Stimulated activated CD4-positive, alpha-beta T cell treated with anti-CD3 and anti-CD28 coated beads, Interleukin-1b, Interleukin-23, amount 100 ng/mL, for 4 hours (primary cell): Measurements from ENCODE around the gene ADAM19.

Source experiments
- DNase-seq, 2 donors: peaks; one replicate each; pipeline ENCODE4 v3.0.0-alpha.2; 2020; ENCODE audit warnings: low read depth in 2 of 2

The ADAM19 gene

GRCh38 chr5:157594675-157595459, 19.3 kb upstream of the ADAM19 start:
- no peak for DNase-seq

DNA sequence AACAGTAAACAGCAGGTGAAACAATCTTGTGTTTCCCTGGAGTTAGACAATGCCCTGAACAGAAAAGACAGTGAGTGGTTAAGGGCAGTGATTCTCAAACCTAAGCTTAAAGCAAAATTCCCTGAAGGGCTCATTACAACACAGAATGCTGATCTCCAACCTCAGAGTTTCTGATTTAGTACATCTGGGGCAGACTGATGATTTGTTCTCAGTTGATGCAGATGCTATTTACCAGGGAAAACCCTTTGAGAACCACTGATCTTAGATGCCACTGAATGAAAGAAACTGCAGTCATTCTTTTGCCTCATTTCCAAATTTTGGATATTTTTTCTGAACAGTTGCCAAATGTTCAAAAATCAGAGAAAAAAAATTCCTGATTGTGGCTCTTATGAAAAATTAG, 18.7 kb upstream of the ADAM19 start:
- DNase-seq = no peak

DNA sequence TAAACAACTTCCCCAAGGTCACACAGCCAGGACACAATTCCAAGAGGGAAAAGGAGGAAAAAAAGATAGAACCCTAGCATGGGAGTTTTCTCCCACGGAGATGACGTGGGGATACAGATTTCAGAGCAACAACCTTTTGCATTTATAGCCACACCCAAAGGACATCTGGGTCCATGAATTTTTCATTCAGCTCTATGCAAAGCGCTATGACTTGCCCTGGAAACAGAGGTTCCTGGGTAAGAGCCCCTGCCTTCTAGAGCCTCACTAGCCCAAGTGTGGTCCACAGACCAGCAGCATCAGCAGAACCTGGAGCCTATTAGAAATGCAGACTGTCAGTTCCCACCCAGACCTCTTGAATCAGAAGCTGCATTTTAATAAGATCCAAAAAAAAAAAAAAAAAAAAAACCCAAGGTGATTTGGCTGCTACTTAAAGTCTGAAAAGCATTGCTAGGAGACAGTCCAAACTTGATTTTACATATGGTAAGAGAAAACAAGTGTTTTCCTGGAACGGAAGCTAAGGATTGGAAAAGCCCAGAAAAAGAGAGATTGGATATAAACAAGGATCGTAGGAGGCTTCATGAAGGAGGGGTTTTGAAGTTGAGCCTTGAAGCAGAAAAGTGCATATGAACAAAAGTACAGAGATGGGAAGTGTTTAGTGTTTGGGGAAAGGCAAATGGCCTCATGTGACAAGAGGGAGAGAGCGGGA, 17.6 kb upstream of the ADAM19 start:
- DNase-seq = no peak

- no peak for DNase-seq
Observed at GRCh38 chr5:157592594-157592993, 17.0 kb upstream of the ADAM19 start.

- DNase-seq = no peak
Observed at GRCh38 chr5:157590478-157590877, 14.9 kb upstream of the ADAM19 start.

- DNase-seq = no peak
Observed at GRCh38 chr5:157584628-157585027, 9.1 kb upstream of the ADAM19 start.

GRCh38 chr5:157582731-157583620, 7.4 kb upstream of the ADAM19 start:
- DNase-seq = no peak

GRCh38 chr5:157581901-157582300, 6.3 kb upstream of the ADAM19 start:
- DNase-seq = no peak

GRCh38 chr5:157578079-157578780, 2.7 kb upstream of the ADAM19 start:
- no peak for DNase-seq

DNA sequence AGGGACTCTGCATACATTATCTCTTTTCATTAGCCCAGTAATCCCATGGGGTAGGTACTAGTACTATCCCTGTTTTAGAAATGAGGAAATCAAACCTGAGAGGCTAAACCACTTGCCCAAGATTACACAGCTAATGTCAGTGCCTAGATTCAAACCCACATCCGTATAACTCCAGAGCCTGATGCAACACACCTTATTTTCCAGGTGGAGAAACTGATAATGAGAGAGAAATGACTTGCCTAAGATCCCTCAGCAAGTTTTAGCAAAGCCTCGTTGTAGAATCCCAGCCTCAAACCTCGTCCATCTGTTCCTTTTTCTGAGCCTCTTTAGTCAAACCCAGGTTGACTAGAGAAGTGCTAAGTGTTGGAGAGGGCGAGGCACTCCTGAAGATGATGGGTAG, 1.1 kb upstream of the ADAM19 start:
- no peak for DNase-seq

DNA sequence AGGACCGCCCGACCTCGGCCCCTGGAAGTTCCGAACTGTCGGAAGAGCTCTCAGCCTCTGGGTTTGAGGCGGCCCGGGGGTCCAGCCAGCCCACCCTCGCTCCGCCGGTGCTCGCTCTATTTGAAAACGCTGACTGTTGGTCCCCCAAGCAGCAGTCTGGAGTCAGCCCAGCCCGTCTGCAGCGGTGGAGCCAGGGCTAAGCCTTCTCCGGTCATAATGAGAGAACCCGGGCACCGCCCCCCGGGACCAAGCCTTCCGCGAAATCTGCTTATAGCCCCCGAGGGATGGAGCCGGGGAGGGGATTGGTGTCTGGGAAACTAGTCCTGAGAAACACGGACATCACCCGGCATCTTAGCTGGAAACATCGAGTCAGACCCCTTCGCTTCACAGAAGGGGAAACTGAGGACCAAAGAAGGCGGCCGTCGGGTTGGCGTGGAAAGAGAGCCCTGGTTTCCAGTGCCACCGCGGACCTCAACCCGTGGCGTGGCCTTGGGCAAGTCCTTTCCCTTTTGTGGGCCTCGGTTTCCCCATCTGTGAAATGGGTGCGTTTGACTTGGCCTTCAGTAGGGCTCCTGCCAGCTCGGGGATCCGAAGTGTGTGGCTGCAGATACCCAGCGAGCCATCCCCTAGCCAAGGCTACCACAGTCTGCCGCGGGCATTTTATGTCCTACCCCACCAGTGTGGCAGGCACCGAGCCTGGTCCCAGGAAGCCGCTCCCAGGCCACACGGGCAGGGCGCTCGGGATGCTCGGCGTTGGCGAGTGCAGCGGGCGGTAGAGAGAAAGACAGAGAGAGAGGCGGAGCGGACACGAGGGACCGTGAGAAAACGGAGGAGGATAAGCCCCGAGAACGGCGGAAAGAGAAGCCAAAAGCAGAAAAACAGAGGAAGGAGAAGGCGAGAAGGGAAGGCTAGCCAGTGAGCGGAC, 857 bp downstream of the ADAM19 start:
- DNase-seq = peak in 1 of 2 donors; percentile 6

DNA sequence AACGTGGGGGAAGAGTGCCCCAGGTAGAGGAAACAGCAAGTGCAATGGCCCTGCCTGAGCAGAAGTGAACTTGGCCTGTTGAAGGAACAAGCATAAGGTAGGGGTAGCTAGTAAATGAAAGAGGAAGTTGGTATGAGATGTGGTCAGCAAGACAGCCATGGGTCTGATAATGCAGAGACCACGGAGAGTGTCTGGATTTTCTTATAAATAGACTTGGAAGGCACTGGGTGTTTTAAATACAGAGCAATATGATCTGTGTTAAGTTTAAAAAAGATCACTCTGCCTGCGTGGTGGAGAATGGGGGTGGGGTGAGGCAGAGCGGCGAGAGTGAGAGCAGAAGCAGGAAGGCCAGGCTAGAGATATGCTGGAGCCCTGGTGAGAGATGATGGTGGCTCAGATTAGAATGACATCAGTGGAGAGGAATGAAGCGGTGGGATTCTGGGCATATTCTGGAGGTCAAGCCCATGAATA, 4.2 kb downstream of the ADAM19 start:
- DNase-seq = no peak

GRCh38 chr5:157570531-157571200, 4.9 kb downstream of the ADAM19 start:
- DNase-seq = no peak

- DNase-seq = no peak
Observed at GRCh38 chr5:157568720-157569119, 6.9 kb downstream of the ADAM19 start.

GRCh38 chr5:157568222-157568621, 7.4 kb downstream of the ADAM19 start:
- DNase-seq = no peak

DNA sequence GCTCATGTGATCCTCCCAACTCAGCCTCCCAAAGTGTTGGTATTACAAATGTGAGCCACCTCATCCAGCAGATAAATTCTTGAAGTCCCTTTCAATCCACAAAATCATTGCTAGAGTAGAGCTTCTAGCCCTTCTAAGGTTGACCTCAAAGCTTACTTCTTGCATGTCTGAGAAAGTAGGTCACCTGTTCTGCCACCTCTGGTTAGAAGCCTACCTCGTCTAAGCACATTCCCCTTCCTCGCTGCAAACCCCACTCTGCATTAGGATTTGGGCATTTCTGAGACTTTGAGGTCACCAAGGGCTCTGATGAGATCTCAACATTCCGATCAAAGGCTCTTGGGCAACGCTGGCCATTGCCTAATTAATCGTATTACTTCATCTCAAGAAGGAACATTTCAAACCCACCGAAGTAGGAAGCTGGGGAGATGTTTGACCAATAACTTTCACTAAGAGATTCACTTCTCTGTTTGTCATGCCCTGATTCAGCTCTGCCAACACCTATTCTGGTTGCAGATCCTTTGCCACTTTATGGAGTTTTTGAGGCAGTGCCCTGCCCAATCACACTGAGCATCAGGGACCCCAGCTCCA, 8.6 kb downstream of the ADAM19 start:
- DNase-seq = no peak

- no peak for DNase-seq
Observed at GRCh38 chr5:157563929-157564716, 11.5 kb downstream of the ADAM19 start.

DNA sequence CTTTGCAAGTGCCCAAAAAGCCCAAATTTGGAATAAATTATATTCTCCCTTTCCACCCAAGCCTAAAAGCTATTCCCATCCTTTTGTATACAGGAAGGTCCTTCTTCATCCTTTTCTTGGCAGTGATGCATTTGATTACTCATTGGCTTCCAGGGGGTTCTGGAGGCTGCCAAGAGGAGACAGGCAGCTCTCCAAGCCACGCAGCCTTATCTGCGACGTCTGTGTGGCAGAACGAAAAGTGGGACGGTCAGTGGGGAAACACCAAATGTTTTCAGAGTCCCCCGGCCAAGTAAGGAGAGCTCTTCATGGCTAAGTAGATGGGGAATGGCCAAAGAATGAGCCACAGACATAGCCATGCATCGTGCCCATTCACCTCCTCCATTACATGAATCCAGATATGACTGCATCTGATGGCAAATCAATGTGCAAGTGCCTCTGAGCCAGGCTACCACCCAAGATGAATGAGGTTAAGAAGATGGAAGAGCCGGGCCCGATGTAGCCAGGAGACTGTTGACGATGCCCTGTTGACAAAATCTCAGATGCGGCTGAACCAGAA, 12.1 kb downstream of the ADAM19 start:
- no peak for DNase-seq
